ENCODE measurements around the gene ASIC2.

The ASIC2 gene

GRCh38 chr17:33137426-33137825, 155.7 kb downstream of the ASIC2 start:
- H3K4me3 ChIP-seq (ENCODE audit: control insufficient read depth, low read depth, low read length), result no peak overlapping the region
- no peak for DNase-seq (ENCODE audit: low read depth)
- no peak for TF ChIP-seq CTCF (IDR thresholded peaks at IDR 0.05; ENCODE audit: control insufficient read depth, insufficient read depth, low read depth, low read length, missing control alignments)

GRCh38 chr17:33135691-33136090, 157.4 kb downstream of the ASIC2 start:
- no peak for DNase-seq (ENCODE audit: low read depth)
- TF ChIP-seq CTCF (IDR thresholded peaks at IDR 0.05; ENCODE audit: control insufficient read depth, insufficient read depth, low read depth, low read length, missing control alignments), result no peak
- H3K4me3 ChIP-seq (ENCODE audit: control insufficient read depth, low read depth, low read length), result no peak overlapping the region

GRCh38 chr17:33131620-33132019, 161.5 kb downstream of the ASIC2 start:
- TF ChIP-seq CTCF (IDR thresholded peaks at IDR 0.05; ENCODE audit: control insufficient read depth, insufficient read depth, low read depth, low read length, missing control alignments), result no peak
- no peak overlapping the region for H3K4me3 ChIP-seq (ENCODE audit: control insufficient read depth, low read depth, low read length)
- no peak for DNase-seq (ENCODE audit: low read depth)

- no peak for TF ChIP-seq CTCF (IDR thresholded peaks at IDR 0.05; ENCODE audit: control insufficient read depth, insufficient read depth, low read depth, low read length, missing control alignments)
- DNase-seq (ENCODE audit: low read depth), result no peak
- no peak overlapping the region for H3K4me3 ChIP-seq (ENCODE audit: control insufficient read depth, low read depth, low read length)
These were observed 165.4 kb downstream of the ASIC2 start for GRCh38 chr17:33127706-33128105.

GRCh38 chr17:33126086-33126485, 167.0 kb downstream of the ASIC2 start:
- no peak overlapping the region for H3K4me3 ChIP-seq (ENCODE audit: control insufficient read depth, low read depth, low read length)
- no peak for DNase-seq (ENCODE audit: low read depth)
- TF ChIP-seq CTCF (IDR thresholded peaks at IDR 0.05; ENCODE audit: control insufficient read depth, insufficient read depth, low read depth, low read length, missing control alignments), result no peak

- no peak overlapping the region for H3K4me3 ChIP-seq (ENCODE audit: control insufficient read depth, low read depth, low read length)
- TF ChIP-seq CTCF (IDR thresholded peaks at IDR 0.05; ENCODE audit: control insufficient read depth, insufficient read depth, low read depth, low read length, missing control alignments), result no peak
- DNase-seq (ENCODE audit: low read depth), result no peak
These were observed 167.5 kb downstream of the ASIC2 start for GRCh38 chr17:33125552-33125950.
